ENCODE data around the gene LRP1-AS. TPM values are rescaled to one million over a fixed set of nuclear protein-coding genes. Genes with fewer than 3 reads are reported as not detected.

Gene LRP1-AS
- polyA plus RNA-seq, 2 of the 4 experiments (the other 2 are of a cell fraction) = not detected

DNA sequence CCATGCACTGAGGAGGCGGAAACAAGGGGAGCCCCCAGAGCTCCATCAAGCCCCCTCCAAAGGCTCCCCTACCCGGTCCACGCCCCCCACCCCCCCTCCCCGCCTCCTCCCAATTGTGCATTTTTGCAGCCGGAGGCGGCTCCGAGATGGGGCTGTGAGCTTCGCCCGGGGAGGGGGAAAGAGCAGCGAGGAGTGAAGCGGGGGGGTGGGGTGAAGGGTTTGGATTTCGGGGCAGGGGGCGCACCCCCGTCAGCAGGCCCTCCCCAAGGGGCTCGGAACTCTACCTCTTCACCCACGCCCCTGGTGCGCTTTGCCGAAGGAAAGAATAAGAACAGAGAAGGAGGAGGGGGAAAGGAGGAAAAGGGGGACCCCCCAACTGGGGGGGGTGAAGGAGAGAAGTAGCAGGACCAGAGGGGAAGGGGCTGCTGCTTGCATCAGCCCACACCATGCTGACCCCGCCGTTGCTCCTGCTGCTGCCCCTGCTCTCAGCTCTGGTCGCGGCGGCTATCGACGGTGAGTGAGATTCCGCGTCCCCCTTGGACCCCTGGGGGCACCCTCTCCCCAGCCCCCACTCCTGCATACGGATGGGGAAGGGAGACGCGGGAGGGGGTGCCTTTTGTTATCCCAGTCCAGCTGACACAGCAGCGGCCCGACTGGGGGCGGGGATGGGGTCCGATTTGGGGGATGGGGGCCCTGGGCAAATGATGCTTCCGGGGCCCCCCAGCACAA lies 18.7 kb downstream of the LRP1-AS start (continued):
- TF ChIP-seq, protein P1, sequence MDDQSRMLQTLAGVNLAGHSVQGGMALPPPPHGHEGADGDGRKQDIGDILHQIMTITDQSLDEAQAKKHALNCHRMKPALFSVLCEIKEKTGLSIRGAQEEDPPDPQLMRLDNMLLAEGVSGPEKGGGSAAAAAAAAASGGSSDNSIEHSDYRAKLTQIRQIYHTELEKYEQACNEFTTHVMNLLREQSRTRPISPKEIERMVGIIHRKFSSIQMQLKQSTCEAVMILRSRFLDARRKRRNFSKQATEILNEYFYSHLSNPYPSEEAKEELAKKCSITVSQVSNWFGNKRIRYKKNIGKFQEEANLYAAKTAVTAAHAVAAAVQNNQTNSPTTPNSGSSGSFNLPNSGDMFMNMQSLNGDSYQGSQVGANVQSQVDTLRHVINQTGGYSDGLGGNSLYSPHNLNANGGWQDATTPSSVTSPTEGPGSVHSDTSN (IDR thresholded peaks at IDR 0.05) = no peak
- no peak for TF ChIP-seq TP53 (CRISPR knock-in tag; IDR thresholded peaks at IDR 0.05)

DNA sequence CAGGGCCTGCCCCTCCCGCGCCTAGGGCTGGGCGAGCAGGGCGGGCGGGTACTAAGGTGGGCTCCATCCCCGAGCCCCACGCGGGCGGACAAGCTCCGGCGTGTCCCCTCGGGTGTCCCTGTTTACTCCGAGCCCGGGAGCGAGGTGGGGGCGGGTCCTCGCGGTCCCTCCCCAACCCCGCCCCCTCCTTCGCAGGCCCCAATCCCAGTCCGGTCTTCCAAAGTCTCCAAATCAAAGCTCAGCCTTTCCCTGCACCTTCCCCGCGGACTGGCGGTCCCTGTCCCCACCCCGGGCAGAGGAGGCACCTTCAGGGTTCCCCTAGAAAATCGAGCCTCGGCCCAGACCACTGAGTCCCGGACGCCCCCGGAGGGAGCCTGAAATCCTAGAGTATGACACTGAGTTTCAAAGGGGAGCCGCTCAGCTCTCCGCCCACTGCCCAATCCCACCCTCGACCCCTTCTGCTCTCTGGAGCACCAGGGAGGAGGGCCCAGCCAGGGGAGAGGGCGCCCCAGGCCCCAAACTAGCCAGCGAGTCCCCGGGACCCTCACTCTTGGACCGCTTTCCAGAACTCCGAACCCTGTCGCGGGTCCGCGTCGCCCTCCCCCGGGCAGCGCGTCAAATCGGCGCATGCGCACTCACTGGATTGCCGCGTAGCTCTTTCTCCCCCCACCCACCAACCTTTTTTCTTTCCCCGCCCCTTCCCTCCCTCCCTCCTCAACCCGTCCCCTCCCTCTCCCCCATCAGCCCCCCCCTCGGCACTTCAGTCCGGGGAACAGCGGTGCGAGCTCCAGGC lies 19.5 kb downstream of the LRP1-AS start, which contains the start of gene LRP1:
Gene LRP1, plus strand, starts transcription at position 758 of the 793 bp plus-strand sequence. CDS start 482 bp downstream, outside the sequence.
- ChIA-PET CTCF (interaction anchor here (1.1 to 20.0 kb wide), 10 partner anchors 8 to 111 kb away, joined by 3 to 1152 read pairs (median 4); partner anchors contain the start of gene STAT6), POLR2A (interaction anchor here (0.6 to 2.2 kb wide), 17 partner anchors 8 to 688 kb away, joined by 3 to 20 read pairs (median 4); partner anchors contain the start of genes NAB2, NACA, PTGES3 and STAT6)
- WGBS (ENCODE audit: missing lambda C conversion rate) = under 1% methylated on average over 46 of the region's 57 CpGs
- FAIRE-seq (no peak), DNase-seq (ENCODE audit: low read depth in 1 of 2, low spot score in 1 of 2) (peak; percentile 88 to 89), ATAC-seq (peak; percentile 71 to 87)
- H3K4me2 ChIP-seq = peak within 1 kb of the TSS; percentile 90
- H3K4me3 ChIP-seq = peak within 1 kb of the TSS; percentile 64
- peak within 1 kb of the TSS; percentile 88 to 97 for H3K27ac ChIP-seq
- H3K9me3 ChIP-seq = peaks cover 4% of the 10 kb centered on the region; the same call in 1 of the 3 replicates
- no peak for TF ChIP-seq ATOH8 (CRISPR knock-in tag; IDR thresholded peaks at IDR 0.05; ENCODE audit: low read depth)
- no peak for TF ChIP-seq JUNB (IDR thresholded peaks at IDR 0.05)
- 0 out of 3 replicates have a peak, but pooled peaks have one; percentile 12 for TF ChIP-seq BCL3 (IDR thresholded peaks at IDR 0.05)
- TF ChIP-seq TFCP2L1 (CRISPR knock-in tag; IDR thresholded peaks at IDR 0.05) = no peak
- TF ChIP-seq NR3C1 (IDR thresholded peaks at IDR 0.05) = no peak
- TF ChIP-seq CHD4 (IDR thresholded peaks at IDR 0.05; ENCODE audit: borderline replicate concordance) = no peak
- TF ChIP-seq MAX (IDR thresholded peaks at IDR 0.05) = no peak; the same call in none of the 2 replicates
- TF ChIP-seq PHF8 (IDR thresholded peaks at IDR 0.05; ENCODE audit: borderline replicate concordance, low read depth) = 0 out of 2 replicates have a peak, but pooled peaks have one; percentile 29
- TF ChIP-seq NFE2L2 (conservative IDR thresholded peaks at IDR 0.05; ENCODE audit: low read length) = no peak
- no peak for TF ChIP-seq CEBPB (IDR thresholded peaks at IDR 0.05)
- no peak for TF ChIP-seq HOXB5 (CRISPR knock-in tag; IDR thresholded peaks at IDR 0.05)
- TF ChIP-seq, protein P2, sequence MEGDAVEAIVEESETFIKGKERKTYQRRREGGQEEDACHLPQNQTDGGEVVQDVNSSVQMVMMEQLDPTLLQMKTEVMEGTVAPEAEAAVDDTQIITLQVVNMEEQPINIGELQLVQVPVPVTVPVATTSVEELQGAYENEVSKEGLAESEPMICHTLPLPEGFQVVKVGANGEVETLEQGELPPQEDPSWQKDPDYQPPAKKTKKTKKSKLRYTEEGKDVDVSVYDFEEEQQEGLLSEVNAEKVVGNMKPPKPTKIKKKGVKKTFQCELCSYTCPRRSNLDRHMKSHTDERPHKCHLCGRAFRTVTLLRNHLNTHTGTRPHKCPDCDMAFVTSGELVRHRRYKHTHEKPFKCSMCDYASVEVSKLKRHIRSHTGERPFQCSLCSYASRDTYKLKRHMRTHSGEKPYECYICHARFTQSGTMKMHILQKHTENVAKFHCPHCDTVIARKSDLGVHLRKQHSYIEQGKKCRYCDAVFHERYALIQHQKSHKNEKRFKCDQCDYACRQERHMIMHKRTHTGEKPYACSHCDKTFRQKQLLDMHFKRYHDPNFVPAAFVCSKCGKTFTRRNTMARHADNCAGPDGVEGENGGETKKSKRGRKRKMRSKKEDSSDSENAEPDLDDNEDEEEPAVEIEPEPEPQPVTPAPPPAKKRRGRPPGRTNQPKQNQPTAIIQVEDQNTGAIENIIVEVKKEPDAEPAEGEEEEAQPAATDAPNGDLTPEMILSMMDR (IDR thresholded peaks at IDR 0.05) = no peak
- TF ChIP-seq ZC3H11A (IDR thresholded peaks at IDR 0.05) = no peak
- no peak for TF ChIP-seq CBX2 (IDR thresholded peaks at IDR 0.05; ENCODE audit: borderline replicate concordance, low read depth)
- 0 out of 5 replicates have a peak, but pooled peaks have one; percentile 9 to 18 for TF ChIP-seq JUN (IDR thresholded peaks at IDR 0.05)
- TF ChIP-seq FOSL2 (IDR thresholded peaks at IDR 0.05) = no peak
- peak; percentile 72 for TF ChIP-seq FOSL2 (CRISPR knock-in tag; IDR thresholded peaks at IDR 0.05)
- TF ChIP-seq SREBF2 (IDR thresholded peaks at IDR 0.05) = no peak
- TF ChIP-seq, protein P3, sequence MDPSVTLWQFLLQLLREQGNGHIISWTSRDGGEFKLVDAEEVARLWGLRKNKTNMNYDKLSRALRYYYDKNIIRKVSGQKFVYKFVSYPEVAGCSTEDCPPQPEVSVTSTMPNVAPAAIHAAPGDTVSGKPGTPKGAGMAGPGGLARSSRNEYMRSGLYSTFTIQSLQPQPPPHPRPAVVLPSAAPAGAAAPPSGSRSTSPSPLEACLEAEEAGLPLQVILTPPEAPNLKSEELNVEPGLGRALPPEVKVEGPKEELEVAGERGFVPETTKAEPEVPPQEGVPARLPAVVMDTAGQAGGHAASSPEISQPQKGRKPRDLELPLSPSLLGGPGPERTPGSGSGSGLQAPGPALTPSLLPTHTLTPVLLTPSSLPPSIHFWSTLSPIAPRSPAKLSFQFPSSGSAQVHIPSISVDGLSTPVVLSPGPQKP (IDR thresholded peaks at IDR 0.05; ENCODE audit: low read depth, low read length) = no peak
- no peak for TF ChIP-seq NPAS2 (CRISPR knock-in tag; IDR thresholded peaks at IDR 0.05; ENCODE audit: borderline replicate concordance)
- TF ChIP-seq MAFK (IDR thresholded peaks at IDR 0.05; ENCODE audit: partially characterized antibody) = no peak
- no peak for TF ChIP-seq GATA3 (IDR thresholded peaks at IDR 0.05; ENCODE audit: borderline replicate concordance)
- TF ChIP-seq EHMT2 (IDR thresholded peaks at IDR 0.05; ENCODE audit: low read depth) = no peak
- no peak for TF ChIP-seq RARB (CRISPR knock-in tag; IDR thresholded peaks at IDR 0.05)
- no peak for TF ChIP-seq ZFP36 (IDR thresholded peaks at IDR 0.05; ENCODE audit: borderline replicate concordance, partially characterized antibody)
- no peak for TF ChIP-seq HOXA7 (CRISPR knock-in tag; IDR thresholded peaks at IDR 0.05)
- TF ChIP-seq POLR2A (IDR thresholded peaks at IDR 0.05; ENCODE audit: low read length) = peak; percentile 62
- TF ChIP-seq FOXS1 (CRISPR knock-in tag; IDR thresholded peaks at IDR 0.05) = no peak
- peaks cover 32% of the 10 kb centered on the region; the same call in 2 of the 3 replicates for H3K4me1 ChIP-seq
